Upper lobe of left lung (tissue), 6 donors: ENCODE results near the gene CMIP. TPM values are rescaled to one million over a fixed set of nuclear protein-coding genes. Genes with fewer than 3 reads are reported as not detected.

Experiments used
- ATAC-seq, 2 donors: fragments of 200-7000 bp; cut with Tn5 transposase; one replicate each; pipeline ENCODE4 v1.9.1; 2022; ENCODE audit warnings: mild to moderate bottlenecking in 2 of 2, moderate library complexity in 2 of 2; ENCODE audit not compliant: low FRiP score in 2 of 2
- DNase-seq, 2 donors: peaks; one replicate each; pipeline ENCODE4 v3.0.0-alpha.2; 2019 to 2020
- H3K27ac ChIP-seq, 4 donors: fragments of 200-600 bp; sonication (generic); one replicate each; pipeline ENCODE4 v1.5.1; 2016 to 2019
- H3K27me3 ChIP-seq, 4 donors: fragments of 200-600 bp; sonication (generic); one replicate each; pipeline ENCODE4 v1.5.1; 2017 to 2019
- H3K36me3 ChIP-seq, 4 donors: fragments of 200-600 bp; sonication (generic); one replicate each; pipeline ENCODE4 v1.5.1; 2016 to 2019
- H3K4me1 ChIP-seq, 4 donors: fragments of 200-600 bp; sonication (generic); one replicate each; pipeline ENCODE4 v1.5.1; 2018 to 2019
- H3K4me3 ChIP-seq, 4 donors: fragments of 200-600 bp; sonication (generic); one replicate each; pipeline ENCODE4 v1.5.1; 2017 to 2019; ENCODE audit warnings: mild to moderate bottlenecking in 2 of 4, moderate library complexity in 1 of 4
- H3K9me3 ChIP-seq, 4 donors: fragments of 200-600 bp; sonication (generic); one replicate each; pipeline ENCODE4 v1.5.1; 2018 to 2019
- EP300 ChIP-seq, 4 donors: sonication (generic); formaldehyde crosslinking; IDR thresholded peaks; one replicate each; pipeline ENCODE4 v1.5.1; 2017; ENCODE audit warnings: antibody characterized with exemption in 4 of 4, control low read depth in 2 of 4
- POLR2A ChIP-seq, 4 donors: fragments of 450-650 bp; IDR thresholded peaks; one replicate each; pipeline ENCODE4 v1.5.1; 2016 to 2017; ENCODE audit warnings: antibody characterized with exemption in 4 of 4, mild to moderate bottlenecking in 2 of 4
- POLR2AphosphoS5 ChIP-seq, 2 donors: sonication (generic); formaldehyde crosslinking; IDR thresholded peaks; one replicate each; pipeline ENCODE4 v1.5.1; 2017; ENCODE audit warnings: antibody characterized with exemption in 2 of 2
- WGBS, 2 donors: methylation state at CpG; one replicate each; pipeline ENCODE4 v1.1.5; 2017 to 2018; 5-methylcytosine and 5-hydroxymethylcytosine counted together
- total RNA-seq, 6 donors: library from RNA; depleted of rRNA in 4 of 6; stranded (reverse); fragments of >200 nt in 4 of 6; gene quantifications; one replicate each; pipeline versions ENCODE4 v1.1.0 to v1.2.1, GENCODE V29; 2016 to 2021
- TF ChIP-seq, protein P1 (sequence below), 6 experiments: fragments of 450-650 bp in 4 of 6; fragments of 200-600 bp in 2 of 6; sonication (generic) in 2 of 6; IDR thresholded peaks; one replicate each; pipeline ENCODE4 v1.5.1; 2016 to 2019; ENCODE audit warnings: antibody characterized with exemption in 6 of 6
- donor health status: DM: no; HTN: no; CAD: no; lungs with moderate emphysema.
- donor health status: DM: no; HTN: yes; CAD: no; lungs with severe emphysema.

CMIP gene
- total RNA-seq, 6 donors from 2014 or later = 48.3 to 109 (median 67.6) TPM

DNA sequence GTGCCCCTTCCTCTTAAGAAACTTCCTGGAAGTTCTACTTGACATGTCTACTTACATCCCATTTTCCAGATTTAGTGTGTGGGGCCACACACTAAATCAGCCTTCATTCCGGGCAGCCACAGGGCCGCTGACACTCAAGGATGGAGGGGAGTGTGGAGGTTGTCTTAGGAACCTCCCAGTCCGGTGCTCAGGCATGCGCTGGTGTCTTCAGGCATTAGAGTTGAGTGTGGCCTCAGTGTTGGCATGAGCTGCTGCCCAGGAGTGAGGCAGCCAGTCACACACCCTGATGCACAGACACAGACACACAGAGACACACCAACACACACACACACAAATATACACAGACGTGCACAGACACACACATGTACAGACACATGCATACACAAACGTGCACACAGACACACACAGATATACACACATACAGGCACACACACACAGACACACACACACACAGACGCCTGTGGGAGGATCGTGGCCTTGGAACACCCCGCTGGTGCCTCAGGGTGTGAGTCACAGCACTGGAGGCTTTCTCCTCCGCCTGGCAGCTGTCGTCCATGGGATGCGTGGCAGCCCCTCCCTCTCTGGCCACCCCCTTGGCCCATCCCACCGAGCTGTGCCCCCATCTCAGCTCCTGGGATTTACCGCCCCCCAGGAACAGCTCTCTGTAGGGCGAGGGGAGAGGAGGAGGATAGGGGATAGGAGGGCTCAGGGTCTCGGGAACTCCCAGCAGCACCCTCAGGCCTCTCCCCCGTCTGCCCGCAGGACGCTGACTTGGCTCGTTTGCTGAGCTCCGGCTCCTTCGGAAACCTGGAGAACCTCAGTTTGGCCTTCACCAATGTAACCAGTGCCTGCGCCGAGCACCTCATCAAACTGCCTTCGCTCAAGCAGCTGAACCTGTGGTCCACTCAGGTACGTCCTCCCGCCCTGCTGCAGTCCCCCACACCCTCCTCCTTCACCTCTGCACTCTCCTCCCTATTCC, 258.9 kb downstream of the CMIP start:
- no peak overlapping the region for H3K27ac ChIP-seq
- peaks cover 10 to 91% (median 62%) of the 10 kb centered on the region in 4 donors for H3K36me3 ChIP-seq

DNA sequence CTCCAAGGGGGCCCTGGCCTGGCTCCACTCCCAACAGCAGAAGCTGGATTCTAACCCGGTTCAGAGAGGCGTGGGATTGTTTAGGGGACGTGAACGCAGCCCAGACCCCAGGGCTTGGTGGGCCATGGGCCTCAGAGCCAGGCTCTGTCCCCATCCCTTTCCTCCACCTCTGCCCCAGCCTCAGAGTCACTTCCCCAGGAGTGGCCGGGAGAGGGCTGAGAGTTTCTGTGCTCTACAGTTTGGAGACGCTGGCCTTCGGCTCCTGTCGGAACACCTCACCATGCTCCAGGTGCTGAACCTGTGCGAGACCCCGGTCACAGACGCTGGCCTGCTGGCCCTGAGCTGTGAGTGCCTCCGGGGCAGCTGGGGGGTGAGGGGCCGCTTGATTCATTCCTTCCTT, 260.7 kb downstream of the CMIP start:
- H3K36me3 ChIP-seq = peaks cover 4 to 92% (median 74%) of the 10 kb centered on the region in 4 donors
- 93 to 97% methylated on average over 3 to 13 of the region's 13 CpGs for WGBS, 2 donors
- H3K9me3 ChIP-seq = no peaks in the 10 kb centered on the region
- DNase-seq (no peak), ATAC-seq (no peak)
- H3K27me3 ChIP-seq = no peaks in the 10 kb centered on the region
- H3K27ac ChIP-seq = no peak overlapping the region
- no peak overlapping the region for H3K4me3 ChIP-seq
- peaks cover 0 to 9% (median 0%) of the 10 kb centered on the region in 4 donors for H3K4me1 ChIP-seq
- TF ChIP-seq EP300 (IDR thresholded peaks at IDR 0.05) (no peak), POLR2AphosphoS5 (IDR thresholded peaks at IDR 0.05) (no peak), POLR2A (IDR thresholded peaks at IDR 0.05) (no peak)
- TF ChIP-seq, protein P1, sequence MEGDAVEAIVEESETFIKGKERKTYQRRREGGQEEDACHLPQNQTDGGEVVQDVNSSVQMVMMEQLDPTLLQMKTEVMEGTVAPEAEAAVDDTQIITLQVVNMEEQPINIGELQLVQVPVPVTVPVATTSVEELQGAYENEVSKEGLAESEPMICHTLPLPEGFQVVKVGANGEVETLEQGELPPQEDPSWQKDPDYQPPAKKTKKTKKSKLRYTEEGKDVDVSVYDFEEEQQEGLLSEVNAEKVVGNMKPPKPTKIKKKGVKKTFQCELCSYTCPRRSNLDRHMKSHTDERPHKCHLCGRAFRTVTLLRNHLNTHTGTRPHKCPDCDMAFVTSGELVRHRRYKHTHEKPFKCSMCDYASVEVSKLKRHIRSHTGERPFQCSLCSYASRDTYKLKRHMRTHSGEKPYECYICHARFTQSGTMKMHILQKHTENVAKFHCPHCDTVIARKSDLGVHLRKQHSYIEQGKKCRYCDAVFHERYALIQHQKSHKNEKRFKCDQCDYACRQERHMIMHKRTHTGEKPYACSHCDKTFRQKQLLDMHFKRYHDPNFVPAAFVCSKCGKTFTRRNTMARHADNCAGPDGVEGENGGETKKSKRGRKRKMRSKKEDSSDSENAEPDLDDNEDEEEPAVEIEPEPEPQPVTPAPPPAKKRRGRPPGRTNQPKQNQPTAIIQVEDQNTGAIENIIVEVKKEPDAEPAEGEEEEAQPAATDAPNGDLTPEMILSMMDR (IDR thresholded peaks at IDR 0.05) = no peak

More for the DNA sequence above, 258.9 kb downstream of the CMIP start:
- Histone ChIP-seq H3K27me3 (no peaks in the 10 kb centered on the region), H3K4me3 (no peak overlapping the region), H3K4me1 (peaks cover 0 to 6% (median 0%) of the 10 kb centered on the region in 4 donors), H3K9me3 (no peaks in the 10 kb centered on the region)
- peak in 1 of 2 donors; percentile 62 for ATAC-seq
- DNase-seq = no peak
- TF ChIP-seq, protein P1 (IDR thresholded peaks at IDR 0.05) = no peak
- TF ChIP-seq POLR2AphosphoS5 (IDR thresholded peaks at IDR 0.05) (no peak), POLR2A (IDR thresholded peaks at IDR 0.05) (no peak), EP300 (IDR thresholded peaks at IDR 0.05) (no peak)
- 84 to 89% methylated on average over 18 to 27 of the region's 27 CpGs for WGBS, 2 donors

DNA sequence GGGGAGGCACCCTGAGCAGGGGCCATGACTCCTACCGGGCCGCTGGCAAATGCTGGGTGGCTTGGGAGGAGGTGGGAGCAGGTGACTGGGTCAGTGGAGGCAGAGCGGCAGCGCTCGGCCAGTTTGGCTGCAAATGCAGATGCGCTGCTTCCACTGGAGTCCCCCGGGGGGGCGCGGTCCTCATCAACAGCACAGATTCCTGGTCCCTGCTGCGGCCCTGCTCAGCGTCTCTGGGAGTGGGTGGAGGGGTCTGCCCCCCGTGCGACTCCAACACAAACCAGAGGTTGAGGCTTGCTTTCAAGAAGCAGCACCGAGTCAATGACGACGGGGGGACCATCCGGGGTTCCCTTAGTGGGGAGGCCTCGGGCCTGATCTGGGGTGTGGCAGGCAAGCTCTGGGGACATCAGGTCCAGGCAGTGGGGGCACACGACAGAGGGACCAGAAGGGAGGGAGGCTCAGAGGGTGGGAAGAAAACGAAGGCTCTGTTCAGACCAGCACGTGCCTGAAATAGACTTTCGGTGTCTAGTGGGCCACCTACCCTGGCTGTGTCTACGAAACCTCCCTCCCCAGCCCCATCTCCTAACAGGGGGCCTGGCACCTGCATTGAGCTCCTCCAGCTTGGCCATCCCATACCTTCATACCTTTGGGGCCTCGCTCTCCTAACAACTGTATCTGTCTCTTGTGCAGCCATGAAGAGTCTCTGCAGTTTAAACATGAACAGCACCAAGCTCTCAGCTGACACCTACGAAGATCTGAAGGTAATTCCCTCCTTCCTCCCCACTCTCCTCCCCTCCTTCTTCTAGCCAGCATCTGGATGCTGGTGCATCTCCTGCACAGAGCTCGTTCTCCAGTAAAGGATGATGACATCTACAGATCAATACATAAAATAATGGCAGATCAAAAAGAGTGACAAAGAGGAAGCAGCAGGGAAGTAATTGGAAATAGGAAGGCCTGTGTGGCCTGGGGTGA, 262.0 kb downstream of the CMIP start:
- H3K27ac ChIP-seq = no peak overlapping the region
- DNase-seq = peak in 1 of 2 donors; percentile 70
- WGBS, 2 donors = 89 to 93% methylated on average over 15 to 26 of the region's 26 CpGs
- H3K4me3 ChIP-seq = no peak overlapping the region
- peaks cover 0 to 9% (median 2%) of the 10 kb centered on the region in 4 donors for H3K4me1 ChIP-seq
- no peaks in the 10 kb centered on the region for H3K9me3 ChIP-seq
- no peaks in the 10 kb centered on the region for H3K27me3 ChIP-seq
- TF ChIP-seq POLR2AphosphoS5 (IDR thresholded peaks at IDR 0.05) (no peak), EP300 (IDR thresholded peaks at IDR 0.05) (no peak), POLR2A (IDR thresholded peaks at IDR 0.05) (no peak)
- TF ChIP-seq, protein P1 (IDR thresholded peaks at IDR 0.05) = no peak
- H3K36me3 ChIP-seq = peaks cover 4 to 80% (median 70%) of the 10 kb centered on the region in 4 donors
- no peak for ATAC-seq

DNA sequence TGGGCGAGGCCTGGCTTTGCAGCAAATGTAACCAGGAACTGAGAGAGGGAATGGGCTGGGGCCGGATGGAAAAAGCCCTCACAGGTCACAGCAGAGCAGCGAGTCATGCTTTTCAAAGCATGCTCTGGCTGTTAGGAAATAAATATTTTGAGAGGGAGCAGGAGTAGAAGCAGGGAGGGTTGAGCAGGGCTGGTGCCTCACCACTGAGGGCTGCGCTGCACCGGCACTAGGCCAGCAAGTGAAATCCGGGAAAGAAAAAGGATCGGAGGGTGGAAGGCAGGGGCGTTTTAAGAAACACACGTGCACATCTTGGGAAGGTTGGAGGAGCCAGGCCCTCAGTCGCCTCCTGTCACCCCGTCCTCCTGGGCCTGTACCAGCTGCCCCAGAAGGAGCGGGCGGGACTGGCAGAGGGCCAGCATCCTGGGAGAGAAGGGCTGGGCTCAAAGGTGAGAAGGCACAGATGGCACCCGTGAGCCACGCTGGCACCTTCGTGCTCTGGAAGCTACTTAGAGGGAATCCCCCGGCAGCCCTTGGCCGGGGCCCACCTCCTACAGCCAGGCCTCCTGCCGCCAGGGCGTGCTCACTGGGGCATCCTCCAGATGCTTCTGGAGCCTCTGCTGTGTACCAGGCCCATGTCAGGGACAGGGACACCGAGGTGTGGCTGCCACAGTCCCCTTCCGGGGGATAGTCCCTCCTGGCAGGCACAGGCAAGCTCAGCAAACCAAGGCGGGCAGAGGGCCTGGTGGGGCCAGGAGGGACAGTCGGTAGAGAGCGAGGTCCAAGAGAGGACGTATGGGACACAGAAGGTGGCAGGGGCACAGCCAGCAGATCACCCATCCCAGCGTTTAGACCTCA, 263.0 kb downstream of the CMIP start:
- Histone ChIP-seq H3K9me3 (no peaks in the 10 kb centered on the region), H3K4me3 (no peak overlapping the region), H3K4me1 (peaks cover 0 to 9% (median 2%) of the 10 kb centered on the region in 4 donors), H3K36me3 (peaks cover 4 to 72% (median 67%) of the 10 kb centered on the region in 4 donors), H3K27me3 (no peaks in the 10 kb centered on the region), H3K27ac (peak overlapping the region in 1 of 4 donors; percentile 5)
- ATAC-seq = peak in 1 of 2 donors; percentile 19
- WGBS, 2 donors = 82 to 83% methylated on average over 17 to 27 of the region's 27 CpGs
- DNase-seq = peak in 1 of 2 donors; percentile 70
- TF ChIP-seq POLR2A (IDR thresholded peaks at IDR 0.05) (no peak), POLR2AphosphoS5 (IDR thresholded peaks at IDR 0.05) (no peak)
- TF ChIP-seq, protein P1 (IDR thresholded peaks at IDR 0.05) = no peak
